Measurements from ENCODE around the gene DSTN.

DNA sequence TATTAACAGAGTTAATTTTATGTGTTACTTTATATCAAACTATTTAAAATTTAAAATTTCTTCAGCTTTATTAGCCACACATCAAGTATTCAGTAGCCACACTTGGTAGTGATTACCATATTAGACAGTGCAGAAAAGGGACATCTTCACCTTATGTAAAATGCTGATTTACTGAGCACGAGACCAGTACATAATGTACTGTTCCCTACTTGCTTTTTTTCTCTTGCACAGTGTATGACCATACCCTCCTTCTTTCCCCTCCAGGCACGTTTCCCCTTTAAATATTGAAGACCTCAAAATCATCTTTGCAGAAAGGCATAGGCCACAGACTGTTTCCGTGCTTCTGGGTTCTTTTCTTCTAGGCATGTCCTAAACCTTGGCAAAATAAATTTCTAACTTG, 17.9 kb downstream of the DSTN start:
- TF ChIP-seq, protein P1, sequence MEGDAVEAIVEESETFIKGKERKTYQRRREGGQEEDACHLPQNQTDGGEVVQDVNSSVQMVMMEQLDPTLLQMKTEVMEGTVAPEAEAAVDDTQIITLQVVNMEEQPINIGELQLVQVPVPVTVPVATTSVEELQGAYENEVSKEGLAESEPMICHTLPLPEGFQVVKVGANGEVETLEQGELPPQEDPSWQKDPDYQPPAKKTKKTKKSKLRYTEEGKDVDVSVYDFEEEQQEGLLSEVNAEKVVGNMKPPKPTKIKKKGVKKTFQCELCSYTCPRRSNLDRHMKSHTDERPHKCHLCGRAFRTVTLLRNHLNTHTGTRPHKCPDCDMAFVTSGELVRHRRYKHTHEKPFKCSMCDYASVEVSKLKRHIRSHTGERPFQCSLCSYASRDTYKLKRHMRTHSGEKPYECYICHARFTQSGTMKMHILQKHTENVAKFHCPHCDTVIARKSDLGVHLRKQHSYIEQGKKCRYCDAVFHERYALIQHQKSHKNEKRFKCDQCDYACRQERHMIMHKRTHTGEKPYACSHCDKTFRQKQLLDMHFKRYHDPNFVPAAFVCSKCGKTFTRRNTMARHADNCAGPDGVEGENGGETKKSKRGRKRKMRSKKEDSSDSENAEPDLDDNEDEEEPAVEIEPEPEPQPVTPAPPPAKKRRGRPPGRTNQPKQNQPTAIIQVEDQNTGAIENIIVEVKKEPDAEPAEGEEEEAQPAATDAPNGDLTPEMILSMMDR (conservative IDR thresholded peaks at IDR 0.05), result no peak
- no peak for TF ChIP-seq ZFX (IDR thresholded peaks at IDR 0.05)
